ENCODE measurements around the gene RIT2.

- TF ChIP-seq POLR2A (IDR thresholded peaks at IDR 0.05; ENCODE audit: low read depth, low read length) (no peak), POLR2AphosphoS5 (IDR thresholded peaks at IDR 0.05; ENCODE audit: low read depth, low read length) (no peak), TAF1 (IDR thresholded peaks at IDR 0.05; ENCODE audit: low read depth, low read length) (no peak), POU2F2 (IDR thresholded peaks at IDR 0.05; ENCODE audit: low read depth, low read length) (no peak), SPI1 (IDR thresholded peaks at IDR 0.05; ENCODE audit: low read depth, low read length) (no peak)
Observed at GRCh38 chr18:42798606-42799170, 316.8 kb downstream of the RIT2 start.

Data from GM12891 (cell line).